ENCODE results near the gene GPD2.

DNA sequence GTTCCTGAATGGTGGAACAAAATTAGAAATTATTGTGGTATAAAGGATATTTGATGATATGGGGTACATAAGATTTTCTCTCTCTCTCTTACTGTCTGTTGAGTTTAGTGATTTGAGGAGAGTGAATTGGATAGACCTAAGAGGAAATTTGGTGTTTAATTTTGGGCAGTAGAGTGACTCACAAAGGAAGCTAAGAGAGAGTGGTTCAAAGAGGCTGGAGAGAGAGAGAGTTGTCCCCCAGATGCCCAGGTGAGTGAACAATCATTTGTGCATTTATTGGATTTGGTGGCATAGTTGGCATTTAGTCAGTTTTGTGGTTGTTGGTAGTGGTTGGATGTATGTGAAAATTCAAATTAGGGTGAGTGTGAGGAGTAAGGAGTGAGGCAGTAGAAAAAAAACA, 56.8 kb downstream of the GPD2 start:
- TF ChIP-seq POLR2A (IDR thresholded peaks at IDR 0.05; ENCODE audit: low read depth, low read length): no peak
- TF ChIP-seq POLR2AphosphoS5 (IDR thresholded peaks at IDR 0.05; ENCODE audit: low read depth, low read length): no peak

Data from GM12892 (cell line).